ENCODE data around the gene SERPINB1. TPM values are rescaled to one million over a fixed set of nuclear protein-coding genes. Genes with fewer than 3 reads are reported as not detected.

Gene SERPINB1
- total and polyA plus RNA-seq, 9 of the 15 experiments (the other 6 are each of a cell fraction or from before 2014, with no cell fraction given): 33.9 to 108 (median 63.8) TPM

- no peak overlapping the region for H3K4me2 ChIP-seq (ENCODE audit: insufficient read depth, low read length)
- H2AFZ ChIP-seq (ENCODE audit: low read depth, low read length): no peak overlapping the region
- peaks cover 7% of the 10 kb centered on the region for H3K9me3 ChIP-seq (replicated peaks; ENCODE audit: control insufficient read depth, insufficient read depth, low read depth, low read length)
- no peaks in the 10 kb centered on the region for H4K20me1 ChIP-seq (replicated peaks; ENCODE audit: control insufficient read depth, insufficient read depth, low read length)
- DNase-seq (ENCODE audit: extremely low read depth in 1 of 4, low spot score in 3 of 4) (no peak), FAIRE-seq (no peak), ATAC-seq (no peak)
- TF ChIP-seq, protein P1, sequence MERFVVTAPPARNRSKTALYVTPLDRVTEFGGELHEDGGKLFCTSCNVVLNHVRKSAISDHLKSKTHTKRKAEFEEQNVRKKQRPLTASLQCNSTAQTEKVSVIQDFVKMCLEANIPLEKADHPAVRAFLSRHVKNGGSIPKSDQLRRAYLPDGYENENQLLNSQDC (CRISPR knock-in tag; IDR thresholded peaks at IDR 0.05): no peak
- TF ChIP-seq PCBP2 (IDR thresholded peaks at IDR 0.05; ENCODE audit: low read depth, low read length, poor library complexity, severe bottlenecking): peak; percentile 36
- no peak overlapping the region for H3K27ac ChIP-seq (ENCODE audit: extremely low read depth, low read depth, low read length)
- no peaks in the 10 kb centered on the region for H3K36me3 ChIP-seq (ENCODE audit: control insufficient read depth, insufficient read depth, low read length)
- WGBS (ENCODE audit: insufficient coverage, low coverage, missing lambda C conversion rate): 48% methylated on average over 3 of the region's 3 CpGs
- no peaks in the 10 kb centered on the region; a peak in 1 of 5 replicates for H3K4me1 ChIP-seq (replicated peaks in 1 of 2; ENCODE audit: control insufficient read depth in 2 of 2, insufficient read depth in 2 of 2, low read length in 2 of 2)
- intact Hi-C loops (cut with micrococcal nuclease): no loop called here
- BruUV-seq (replicated peaks): no TSS peak
- H3K4me3 ChIP-seq: no peak overlapping the region
- no peaks in the 10 kb centered on the region for H3K27me3 ChIP-seq (ENCODE audit: control insufficient read depth in 2 of 2, insufficient read depth in 2 of 2, low read length in 2 of 2)
- in situ Hi-C loops (cut with MboI): no loop called here
- no peaks in the 10 kb centered on the region for H3K79me2 ChIP-seq (ENCODE audit: control insufficient read depth, insufficient read depth, low read length)
- H3K9me1 ChIP-seq (ENCODE audit: control insufficient read depth, insufficient read depth, low read length): no peaks in the 10 kb centered on the region
- CTCF ChIA-PET (ENCODE audit: low intra/inter-chr PET ratio): no interaction called here
- no peak overlapping the region for H3K9ac ChIP-seq (ENCODE audit: insufficient read depth in 1 of 2, low read depth in 2 of 2, low read length in 2 of 2)
- POLR2A ChIA-PET: no interaction called here
These were observed 29.0 kb downstream of the SERPINB1 start for GRCh38 chr6:2812695-2813094.

GRCh38 chr6:2810092-2810671 lies 31.5 kb downstream of the SERPINB1 start:
- TF ChIP-seq CBFA2T3 (IDR thresholded peaks at IDR 0.05) (0 out of 2 replicates have a peak, but pooled peaks have one; percentile 9), CEBPB (tag; IDR thresholded peaks at IDR 0.05) (peak; percentile 62; the same call in 1 of the 2 replicates), CEBPG (CRISPR knock-in tag; IDR thresholded peaks at IDR 0.05) (no peak), CEBPG (tag; conservative IDR thresholded peaks at IDR 0.05 in 1 of 2, IDR thresholded peaks at IDR 0.05 in 1 of 2) (0 out of 4 replicates have a peak, but pooled peaks have one; percentile 16), TFAM (CRISPR knock-in tag; conservative IDR thresholded peaks at IDR 0.05) (no peak)
- Histone ChIP-seq H3K27ac (ENCODE audit: extremely low read depth, low read depth, low read length) (no peak overlapping the region), H3K9ac (ENCODE audit: insufficient read depth in 1 of 2, low read depth in 2 of 2, low read length in 2 of 2) (no peak overlapping the region), H3K36me3 (ENCODE audit: control insufficient read depth, insufficient read depth, low read length) (no peaks in the 10 kb centered on the region), H2AFZ (ENCODE audit: low read depth, low read length) (no peak overlapping the region), H3K27me3 (ENCODE audit: control insufficient read depth in 2 of 2, insufficient read depth in 2 of 2, low read length in 2 of 2) (no peaks in the 10 kb centered on the region), H3K9me3 (replicated peaks; ENCODE audit: control insufficient read depth, insufficient read depth, low read depth, low read length) (no peaks in the 10 kb centered on the region; the same call in 1 of the 2 replicates), H3K4me2 (ENCODE audit: insufficient read depth, low read length) (no peak overlapping the region), H3K79me2 (ENCODE audit: control insufficient read depth, insufficient read depth, low read length) (no peaks in the 10 kb centered on the region), H3K4me1 (replicated peaks in 1 of 2; ENCODE audit: control insufficient read depth in 2 of 2, insufficient read depth in 2 of 2, low read length in 2 of 2) (peaks cover 3 to 5% of the 10 kb centered on the region in 2 experiments; a peak in 2 of 5 replicates), H3K9me1 (ENCODE audit: control insufficient read depth, insufficient read depth, low read length) (no peaks in the 10 kb centered on the region), H4K20me1 (replicated peaks; ENCODE audit: control insufficient read depth, insufficient read depth, low read length) (no peaks in the 10 kb centered on the region), H3K4me3 (no peak overlapping the region)
- no TSS peak for BruUV-seq (replicated peaks)
- ChIA-PET POLR2A (no interaction called here), CTCF (ENCODE audit: low intra/inter-chr PET ratio) (no interaction called here)
- WGBS (ENCODE audit: insufficient coverage, low coverage, missing lambda C conversion rate): 42% methylated on average over 9 of the region's 9 CpGs
- in situ Hi-C loops (cut with MboI) (no loop called here), intact Hi-C loops (cut with micrococcal nuclease) (no loop called here)
- no peak for FAIRE-seq
- ATAC-seq: peak; percentile 40
- no peak for DNase-seq (ENCODE audit: extremely low read depth in 1 of 4, low spot score in 3 of 4)
